Mononuclear cell (primary cell): ENCODE results near the gene FAM131A. TPM values are rescaled to one million over a fixed set of nuclear protein-coding genes. Genes with fewer than 3 reads are reported as not detected.

ENCODE experiments used
- H3K27me3 ChIP-seq: 2 replicates; pipeline ENCODE4 v1.6.0; 2011; ENCODE audit warnings: low read length, control low read depth; ENCODE audit not compliant: insufficient read depth
- H3K4me1 ChIP-seq: 2 replicates; pipeline ENCODE4 v1.5.1; 2011; ENCODE audit warnings: mild to moderate bottlenecking, low read length, control low read depth; ENCODE audit not compliant: insufficient read depth
- H3K4me3 ChIP-seq: 2 replicates; pipeline ENCODE4 v1.5.1; 2011; ENCODE audit warnings: mild to moderate bottlenecking, low read length, moderate library complexity
- H3K9me3 ChIP-seq: 2 replicates; pipeline ENCODE4 v1.5.1; 2011; ENCODE audit warnings: low read depth, mild to moderate bottlenecking, control low read depth, low read length
- total RNA-seq: library from RNA; depleted of rRNA; stranded (reverse); fragments of >200 nt; gene quantifications from one replicate; pipeline ENCODE4 v1.2.3, GENCODE V29; 2012

Gene FAM131A
- total RNA-seq, 1 donor = 5.7 TPM

DNA sequence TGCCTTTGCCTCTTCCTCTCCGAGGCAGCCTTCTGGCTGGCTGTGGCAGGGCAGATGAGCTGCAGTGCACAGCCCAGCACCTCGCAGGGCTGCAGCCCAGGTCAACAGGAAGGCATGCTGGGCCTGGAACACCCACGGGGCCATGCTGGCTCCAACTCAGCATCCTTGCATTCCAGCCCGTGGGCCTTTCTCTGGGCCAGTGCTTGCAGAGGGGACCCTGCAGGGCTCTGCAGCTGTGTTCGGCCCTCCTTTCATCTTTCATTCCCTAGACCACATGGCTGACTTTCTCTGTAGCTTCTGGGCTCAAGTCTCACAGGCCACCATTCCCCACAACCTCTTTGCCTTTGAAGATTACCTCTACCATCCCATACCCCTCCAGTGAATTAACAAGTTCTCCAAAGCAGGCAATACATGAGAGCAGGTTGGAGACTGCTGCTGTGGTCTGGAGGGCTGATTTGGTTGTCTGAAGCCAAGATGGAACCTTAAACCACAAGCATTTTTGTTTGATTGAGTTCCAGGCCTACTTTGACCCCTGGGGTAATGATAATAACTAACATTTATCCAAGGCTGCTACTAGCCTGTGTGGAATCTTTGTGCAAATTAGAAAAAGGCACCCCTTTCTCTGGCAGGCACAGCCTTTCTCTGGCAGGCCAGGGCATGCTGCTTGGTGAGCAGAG lies 5.9 kb downstream of the FAM131A start:
- H3K27me3 ChIP-seq = no peaks in the 10 kb centered on the region
- H3K9me3 ChIP-seq = no peaks in the 10 kb centered on the region
- H3K4me1 ChIP-seq = no peaks in the 10 kb centered on the region
- H3K4me3 ChIP-seq = no peak overlapping the region

DNA sequence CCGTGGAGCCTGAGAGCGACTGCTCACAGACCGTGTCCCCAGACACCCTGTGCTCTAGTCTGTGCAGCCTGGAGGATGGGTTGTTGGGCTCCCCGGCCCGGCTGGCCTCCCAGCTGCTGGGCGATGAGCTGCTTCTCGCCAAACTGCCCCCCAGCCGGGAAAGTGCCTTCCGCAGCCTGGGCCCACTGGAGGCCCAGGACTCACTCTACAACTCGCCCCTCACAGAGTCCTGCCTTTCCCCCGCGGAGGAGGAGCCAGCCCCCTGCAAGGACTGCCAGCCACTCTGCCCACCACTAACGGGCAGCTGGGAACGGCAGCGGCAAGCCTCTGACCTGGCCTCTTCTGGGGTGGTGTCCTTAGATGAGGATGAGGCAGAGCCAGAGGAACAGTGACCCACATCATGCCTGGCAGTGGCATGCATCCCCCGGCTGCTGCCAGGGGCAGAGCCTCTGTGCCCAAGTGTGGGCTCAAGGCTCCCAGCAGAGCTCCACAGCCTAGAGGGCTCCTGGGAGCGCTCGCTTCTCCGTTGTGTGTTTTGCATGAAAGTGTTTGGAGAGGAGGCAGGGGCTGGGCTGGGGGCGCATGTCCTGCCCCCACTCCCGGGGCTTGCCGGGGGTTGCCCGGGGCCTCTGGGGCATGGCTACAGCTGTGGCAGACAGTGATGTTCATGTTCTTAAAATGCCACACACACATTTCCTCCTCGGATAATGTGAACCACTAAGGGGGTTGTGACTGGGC lies 7.3 kb downstream of the FAM131A start:
- Histone ChIP-seq H3K4me1 (no peaks in the 10 kb centered on the region), H3K9me3 (no peaks in the 10 kb centered on the region), H3K4me3 (no peak overlapping the region), H3K27me3 (no peaks in the 10 kb centered on the region)

DNA sequence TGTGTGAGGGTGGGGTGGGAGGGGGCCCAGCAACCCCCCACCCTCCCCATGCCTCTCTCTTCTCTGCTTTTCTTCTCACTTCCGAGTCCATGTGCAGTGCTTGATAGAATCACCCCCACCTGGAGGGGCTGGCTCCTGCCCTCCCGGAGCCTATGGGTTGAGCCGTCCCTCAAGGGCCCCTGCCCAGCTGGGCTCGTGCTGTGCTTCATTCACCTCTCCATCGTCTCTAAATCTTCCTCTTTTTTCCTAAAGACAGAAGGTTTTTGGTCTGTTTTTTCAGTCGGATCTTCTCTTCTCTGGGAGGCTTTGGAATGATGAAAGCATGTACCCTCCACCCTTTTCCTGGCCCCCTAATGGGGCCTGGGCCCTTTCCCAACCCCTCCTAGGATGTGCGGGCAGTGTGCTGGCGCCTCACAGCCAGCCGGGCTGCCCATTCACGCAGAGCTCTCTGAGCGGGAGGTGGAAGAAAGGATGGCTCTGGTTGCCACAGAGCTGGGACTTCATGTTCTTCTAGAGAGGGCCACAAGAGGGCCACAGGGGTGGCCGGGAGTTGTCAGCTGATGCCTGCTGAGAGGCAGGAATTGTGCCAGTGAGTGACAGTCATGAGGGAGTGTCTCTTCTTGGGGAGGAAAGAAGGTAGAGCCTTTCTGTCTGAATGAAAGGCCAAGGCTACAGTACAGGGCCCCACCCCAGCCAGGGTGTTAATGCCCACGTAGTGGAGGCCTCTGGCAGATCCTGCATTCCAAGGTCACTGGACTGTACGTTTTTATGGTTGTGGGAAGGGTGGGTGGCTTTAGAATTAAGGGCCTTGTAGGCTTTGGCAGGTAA lies 8.1 kb downstream of the FAM131A start:
- Histone ChIP-seq H3K27me3 (no peaks in the 10 kb centered on the region), H3K4me1 (no peaks in the 10 kb centered on the region), H3K4me3 (no peak overlapping the region), H3K9me3 (no peaks in the 10 kb centered on the region)

DNA sequence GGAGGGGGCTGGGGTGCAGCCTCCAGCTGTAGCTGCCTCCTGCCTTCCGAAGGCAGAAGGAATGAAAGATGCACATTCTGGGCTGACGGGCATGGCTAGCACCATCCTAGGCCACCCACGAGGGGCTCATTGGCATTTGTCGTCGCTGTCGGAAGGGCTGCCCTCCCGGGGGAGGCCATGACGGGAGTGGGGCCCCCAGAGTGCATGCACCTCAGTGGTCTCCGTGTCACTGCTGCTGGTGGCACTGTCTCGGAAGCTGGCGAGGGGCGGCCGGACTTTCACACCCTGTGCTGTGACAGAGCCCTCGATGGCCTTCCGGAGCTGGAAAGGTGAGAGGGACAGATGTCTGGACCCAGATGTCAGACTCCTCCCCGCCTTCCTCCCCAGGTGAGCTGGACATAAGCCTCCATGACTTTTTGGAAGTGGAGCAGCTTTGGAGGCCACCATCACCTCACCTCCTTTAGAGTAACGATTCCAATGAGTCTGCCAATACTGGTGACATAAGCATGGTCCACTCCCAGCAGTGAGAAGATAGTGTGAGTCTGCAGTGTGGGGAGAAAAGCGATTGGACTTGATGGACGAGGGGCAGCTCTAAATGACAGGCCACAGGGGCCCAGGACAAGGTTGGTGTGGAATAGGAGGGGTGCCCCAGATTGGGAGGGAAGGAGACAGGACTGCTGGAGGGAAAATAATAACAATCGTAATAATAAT lies 9.2 kb downstream of the FAM131A start:
- H3K27me3 ChIP-seq = no peaks in the 10 kb centered on the region

DNA sequence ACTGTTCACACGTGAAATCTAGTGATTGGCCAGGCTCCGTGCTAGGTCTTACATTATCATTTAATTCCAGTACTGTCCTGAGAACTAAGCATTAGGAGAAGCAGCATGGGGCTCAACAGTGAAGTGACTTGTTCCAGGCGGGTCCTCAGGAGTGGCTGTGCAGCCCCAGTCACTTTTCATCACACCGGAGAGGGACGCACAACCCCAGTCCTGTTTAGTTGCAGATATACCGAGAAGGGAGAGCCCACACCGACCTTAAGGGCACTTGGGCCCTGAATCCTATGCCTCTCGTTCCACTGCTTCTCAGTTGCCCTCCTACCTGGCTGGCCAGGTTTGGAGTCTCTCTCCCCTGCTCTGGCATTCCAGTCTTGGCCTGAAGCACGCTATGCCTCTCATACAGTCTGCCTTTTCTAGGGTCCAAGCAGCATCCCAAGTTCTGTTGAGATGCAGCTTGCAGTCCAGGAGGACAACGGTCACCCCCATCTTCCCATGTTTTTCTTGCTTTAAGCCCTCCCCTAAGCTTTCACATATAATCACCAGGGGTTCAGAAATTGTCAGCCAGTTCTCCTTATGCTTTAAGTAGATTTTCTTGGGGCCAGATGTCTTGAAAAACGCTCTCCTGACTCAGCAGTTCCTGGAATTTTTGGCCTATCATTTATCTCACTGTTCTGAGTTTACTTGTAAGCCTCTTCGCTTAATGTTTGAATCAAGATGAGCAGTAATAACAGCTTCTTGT lies 10.1 kb downstream of the FAM131A start:
- Histone ChIP-seq H3K9me3 (no peaks in the 10 kb centered on the region), H3K27me3 (no peaks in the 10 kb centered on the region), H3K4me3 (no peak overlapping the region), H3K4me1 (no peaks in the 10 kb centered on the region)

More for the DNA sequence above, 9.2 kb downstream of the FAM131A start:
- no peak overlapping the region for H3K4me3 ChIP-seq
- no peaks in the 10 kb centered on the region for H3K4me1 ChIP-seq
- H3K9me3 ChIP-seq = no peaks in the 10 kb centered on the region

DNA sequence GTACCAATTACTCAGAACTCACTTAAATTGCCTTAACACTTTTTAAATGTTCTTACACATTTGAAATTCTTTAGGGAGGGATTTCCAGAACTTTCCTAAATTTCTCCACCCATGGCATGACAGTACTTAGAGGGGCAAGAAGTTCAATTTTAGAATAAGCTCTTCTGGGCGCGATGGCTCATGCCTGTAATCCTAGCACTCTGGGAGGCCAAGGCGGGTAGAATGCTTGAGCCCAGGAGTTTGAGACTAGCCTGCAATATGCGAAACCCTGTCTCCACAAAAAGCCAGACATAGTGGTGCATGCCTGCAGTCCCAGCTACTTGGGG lies 10.6 kb downstream of the FAM131A start:
- H3K9me3 ChIP-seq = no peaks in the 10 kb centered on the region
- no peaks in the 10 kb centered on the region for H3K27me3 ChIP-seq
- no peak overlapping the region for H3K4me3 ChIP-seq
- H3K4me1 ChIP-seq = no peaks in the 10 kb centered on the region

DNA sequence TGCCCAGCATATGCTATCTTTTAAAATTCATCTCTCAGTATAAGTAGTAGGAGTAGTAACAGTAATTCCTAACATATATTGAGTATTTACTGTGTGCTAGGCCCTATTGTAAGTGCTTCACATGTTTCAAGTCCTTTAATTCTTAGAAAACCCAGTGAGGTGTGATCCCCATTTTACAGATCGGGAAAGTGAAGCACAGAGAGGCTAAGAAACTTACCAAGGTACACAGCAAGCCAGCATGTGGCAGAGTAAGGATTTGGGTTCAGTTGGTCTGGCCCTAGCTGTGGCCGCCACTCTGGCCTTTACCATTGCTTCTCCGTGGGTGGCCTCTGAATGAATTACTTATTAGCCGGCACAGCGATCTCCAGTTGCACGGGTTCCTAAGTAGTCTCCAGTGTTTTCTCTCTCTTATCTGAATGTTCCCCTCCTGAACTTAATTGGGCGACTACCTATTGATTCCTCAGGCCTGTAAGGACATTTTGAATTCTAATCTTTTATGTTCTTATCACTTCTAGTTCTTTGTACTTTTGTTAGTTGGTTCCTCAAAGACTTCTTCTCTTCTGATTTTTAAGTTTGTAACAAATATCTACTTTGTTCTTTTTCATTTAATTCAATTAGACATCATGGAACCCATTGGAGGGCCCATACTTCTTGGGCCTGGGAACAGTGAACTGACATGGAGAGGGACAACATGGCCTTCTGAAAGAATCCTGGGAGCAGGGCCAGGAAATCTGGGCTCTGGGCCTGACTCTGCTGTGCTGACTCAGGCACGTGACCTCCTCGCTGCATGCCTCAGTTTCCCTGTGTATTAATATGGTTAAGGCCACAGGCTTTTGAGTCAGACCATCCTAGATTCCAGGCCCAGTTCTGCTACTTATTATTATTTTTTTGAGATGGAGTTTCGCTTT lies 12.4 kb downstream of the FAM131A start:
- no peak overlapping the region for H3K4me3 ChIP-seq
- no peaks in the 10 kb centered on the region for H3K27me3 ChIP-seq
- H3K9me3 ChIP-seq = no peaks in the 10 kb centered on the region
- H3K4me1 ChIP-seq = peaks cover 4% of the 10 kb centered on the region

DNA sequence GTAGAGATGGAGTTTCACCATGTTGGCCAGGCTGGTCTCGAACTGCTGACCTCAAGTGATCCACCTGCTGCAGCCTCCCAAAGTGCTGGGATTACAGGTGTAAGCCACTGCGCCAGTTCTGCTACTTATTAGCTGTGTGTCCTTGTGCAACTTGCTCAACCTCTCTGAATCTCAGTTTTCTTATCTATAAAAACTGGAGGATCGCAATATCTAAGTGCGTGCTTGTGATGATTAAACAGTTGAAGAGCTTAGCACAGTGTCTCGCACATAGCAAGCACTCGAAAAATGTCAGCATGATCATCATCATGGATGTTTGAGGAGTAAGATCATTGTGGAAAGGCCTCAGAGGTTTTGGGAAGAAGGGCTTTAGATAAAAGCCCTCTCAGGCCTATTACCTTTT lies 13.2 kb downstream of the FAM131A start:
- H3K9me3 ChIP-seq = no peaks in the 10 kb centered on the region

DNA sequence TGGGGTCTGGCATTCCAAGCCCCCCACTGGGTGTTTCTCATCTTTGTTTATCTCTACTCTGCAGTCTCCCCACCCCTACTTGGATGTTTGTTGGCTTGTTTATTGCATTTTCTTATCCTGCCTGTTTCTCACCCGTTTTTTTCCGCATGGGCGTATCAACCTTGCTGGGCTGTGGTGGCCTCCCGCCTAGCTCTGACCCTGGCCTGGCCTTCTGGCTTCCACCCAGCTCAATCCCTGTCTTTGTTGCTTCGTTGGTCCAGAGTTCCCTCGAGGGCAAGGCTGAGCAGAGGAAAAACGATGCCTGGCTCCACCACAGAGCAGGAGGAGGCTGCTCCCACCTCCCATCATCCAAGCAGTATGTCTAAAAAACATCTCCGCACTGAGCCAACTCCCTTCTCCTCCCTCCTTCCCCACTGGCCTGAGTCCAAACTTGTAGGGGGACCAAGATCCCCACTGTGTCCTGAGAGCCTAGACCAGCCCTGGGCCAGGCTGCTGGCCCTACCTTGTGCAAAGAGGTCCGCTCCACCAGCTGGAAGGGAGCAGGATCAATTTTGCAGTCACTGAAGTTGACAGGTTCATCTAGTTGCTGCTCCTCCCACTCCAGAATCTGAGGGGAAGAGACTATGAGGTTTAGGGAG lies 14.2 kb downstream of the FAM131A start:
- H3K4me3 ChIP-seq = no peak overlapping the region
- H3K4me1 ChIP-seq = peaks cover 4% of the 10 kb centered on the region
- no peaks in the 10 kb centered on the region for H3K27me3 ChIP-seq
- no peaks in the 10 kb centered on the region for H3K9me3 ChIP-seq

More for the DNA sequence above, 13.2 kb downstream of the FAM131A start:
- Histone ChIP-seq H3K4me3 (no peak overlapping the region), H3K4me1 (peaks cover 4% of the 10 kb centered on the region), H3K27me3 (no peaks in the 10 kb centered on the region)

DNA sequence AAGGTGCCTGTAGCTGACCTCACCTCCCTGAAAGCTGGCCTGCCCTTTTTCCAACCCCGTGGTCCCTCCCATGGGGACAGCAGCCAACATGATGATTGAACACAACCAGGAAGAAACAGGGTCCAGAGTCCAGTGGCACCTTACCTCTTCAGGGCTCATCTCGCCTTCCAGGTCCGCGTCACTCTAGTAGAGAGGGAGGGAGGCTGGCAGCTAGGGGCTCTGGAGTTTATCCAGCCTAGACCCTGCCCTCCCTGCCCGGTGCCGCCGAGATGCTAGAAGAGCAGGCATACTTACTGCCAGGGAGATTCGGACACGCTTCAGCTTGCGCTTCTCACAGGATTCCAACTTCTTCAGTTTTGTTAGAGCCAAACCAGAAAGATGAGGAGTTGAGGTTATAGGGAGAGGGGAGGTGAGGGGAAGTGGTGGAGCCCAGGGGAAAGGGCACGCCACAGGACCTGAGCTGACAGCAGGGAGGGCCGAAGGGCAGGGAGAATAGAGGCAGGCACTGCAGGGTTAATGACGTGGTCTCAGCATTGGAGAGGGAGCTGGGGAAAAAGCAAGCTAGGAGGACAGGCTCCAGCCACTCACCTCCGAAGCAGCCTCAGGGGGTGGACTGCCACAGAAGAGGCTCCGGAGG lies 14.9 kb downstream of the FAM131A start:
- H3K4me3 ChIP-seq = no peak overlapping the region
- peaks cover 4% of the 10 kb centered on the region for H3K4me1 ChIP-seq
- H3K27me3 ChIP-seq = no peaks in the 10 kb centered on the region
- no peaks in the 10 kb centered on the region for H3K9me3 ChIP-seq

DNA sequence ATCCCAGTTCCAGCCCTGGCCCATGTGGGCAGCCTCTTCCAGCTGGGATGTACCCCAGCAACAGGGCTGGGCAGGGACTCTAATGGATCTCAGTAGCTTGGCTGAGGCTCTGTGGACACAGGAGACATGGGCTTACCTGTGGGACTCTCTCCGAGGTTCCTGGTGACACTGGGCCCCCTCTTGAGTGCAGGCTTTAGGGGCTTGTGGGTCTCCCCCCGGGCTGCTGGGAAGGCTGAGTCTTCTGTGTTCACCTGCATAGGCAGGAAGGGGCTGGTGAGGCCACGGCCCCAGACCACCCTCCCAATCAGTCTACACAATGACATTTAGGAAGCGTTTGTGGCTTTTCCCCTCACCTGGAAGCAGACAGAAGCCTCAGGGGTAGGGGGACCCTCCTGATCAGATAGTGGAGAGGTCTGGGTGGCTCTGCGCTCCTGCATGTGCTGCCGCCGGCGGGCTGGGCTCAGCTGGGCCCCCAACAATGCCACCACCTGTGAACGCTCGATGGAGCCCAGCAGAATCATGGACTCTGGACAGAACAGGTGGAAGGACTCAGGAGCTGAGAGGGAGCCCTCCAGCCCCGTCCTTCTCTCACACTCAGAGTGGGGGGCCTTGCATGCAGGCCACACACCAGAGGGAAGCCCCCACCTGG lies 15.6 kb downstream of the FAM131A start:
- peaks cover 4% of the 10 kb centered on the region for H3K4me1 ChIP-seq
- no peak overlapping the region for H3K4me3 ChIP-seq
- no peaks in the 10 kb centered on the region for H3K27me3 ChIP-seq
- no peaks in the 10 kb centered on the region for H3K9me3 ChIP-seq

DNA sequence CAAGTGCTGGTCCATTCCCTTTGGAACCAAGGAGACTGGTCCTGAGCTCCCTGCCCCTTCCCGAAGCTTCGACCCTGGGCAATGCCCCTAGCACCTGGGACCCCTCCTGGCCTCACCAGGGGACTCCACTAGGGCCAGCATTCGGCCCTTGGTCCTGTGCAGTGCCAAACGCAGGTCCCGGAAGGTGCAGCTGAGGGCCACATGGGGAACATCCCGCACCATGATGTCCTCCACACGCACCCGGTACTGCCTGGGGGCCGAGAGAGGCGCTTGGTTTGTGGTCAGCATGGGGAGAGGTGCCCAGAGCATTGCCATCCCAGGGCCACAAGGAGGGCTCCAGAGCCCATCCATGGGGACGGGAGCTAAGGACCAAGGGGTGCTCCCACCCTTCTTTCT lies 16.1 kb downstream of the FAM131A start:
- Histone ChIP-seq H3K4me3 (no peak overlapping the region), H3K27me3 (no peaks in the 10 kb centered on the region), H3K4me1 (peaks cover 4% of the 10 kb centered on the region), H3K9me3 (no peaks in the 10 kb centered on the region)
